Testis (tissue), 3 donors: ENCODE measurements around the gene NFIA. TPM values are rescaled to one million over a fixed set of nuclear protein-coding genes. Genes with fewer than 3 reads are reported as not detected.
"Not testable (repeated sequence)": the region's sequence is repeated elsewhere in the genome, so short reads cannot be mapped to it uniquely, and the experiment has no call there.

Experiments
- DNase-seq: peaks from one replicate; pipeline ENCODE4 v3.0.0-alpha.2; 2019
- H3K27ac ChIP-seq, 2 donors: fragments of 200-600 bp; sonication (generic); one replicate each; pipeline ENCODE4 v1.5.1; 2019
- H3K27me3 ChIP-seq: fragments of 200-600 bp; sonication (generic); one replicate; pipeline ENCODE4 v1.5.1; 2019
- H3K36me3 ChIP-seq: fragments of 200-600 bp; sonication (generic); one replicate; pipeline ENCODE4 v1.5.1; 2017; ENCODE audit warnings: low read depth; ENCODE audit errors: missing control alignments
- H3K4me1 ChIP-seq: fragments of 200-600 bp; sonication (generic); one replicate; pipeline ENCODE4 v1.5.1; 2019
- H3K4me3 ChIP-seq, 2 donors: fragments of 200-600 bp; sonication (generic); one replicate each; pipeline ENCODE4 v1.5.1; 2017 to 2019
- H3K9me3 ChIP-seq: fragments of 200-600 bp; sonication (generic); one replicate; pipeline ENCODE4 v1.5.1; 2017
- CTCF ChIP-seq, 3 experiments: fragments of 450-650 bp in 2 of 3; fragments of 200-600 bp in 1 of 3; sonication (generic) in 1 of 3; IDR thresholded peaks; one replicate each; pipeline ENCODE4 v1.5.1; 2016 to 2019; ENCODE audit warnings: antibody characterized with exemption in 3 of 3, mild to moderate bottlenecking in 2 of 3, moderate library complexity in 1 of 3
- POLR2A ChIP-seq: fragments of 450-650 bp; IDR thresholded peaks from one replicate; pipeline ENCODE4 v1.6.1; 2017; ENCODE audit warnings: antibody characterized with exemption, mild to moderate bottlenecking, moderate library complexity
- WGBS, 2 donors: methylation state at CpG; one replicate each; pipeline ENCODE4 v1.1.5; 2018; 5-methylcytosine and 5-hydroxymethylcytosine counted together
- intact Hi-C: fragments of 100-400 bp; cut with DNase I; formaldehyde crosslinking; loops from one replicate; pipeline ENCODE4 v1.15.1; 2023; ENCODE audit warnings: low total_unique reads
- polyA plus RNA-seq: library from polyadenylated mRNA; stranded (reverse); fragments of 350-450 nt; fragmentation: Illumina TruSeq; extraction: RNeasy Lipid Tissue Mini Kit (QIAGEN cat#74804); gene quantifications from one replicate; pipeline ENCODE4 v1.2.3, GENCODE V29; 2014; ENCODE audit warnings: low read depth, low replicate concordance; ENCODE audit not compliant: insufficient read depth
- total RNA-seq, 2 donors: library from RNA; depleted of rRNA; stranded (reverse); fragments of >200 nt; gene quantifications; one replicate each; pipeline ENCODE4 v1.2.3, GENCODE V29; 2016

The NFIA gene
- total and polyA plus RNA-seq, 3 donors from 2014 or later, result 11.6 to 78.9 (median 53.5) TPM

DNA sequence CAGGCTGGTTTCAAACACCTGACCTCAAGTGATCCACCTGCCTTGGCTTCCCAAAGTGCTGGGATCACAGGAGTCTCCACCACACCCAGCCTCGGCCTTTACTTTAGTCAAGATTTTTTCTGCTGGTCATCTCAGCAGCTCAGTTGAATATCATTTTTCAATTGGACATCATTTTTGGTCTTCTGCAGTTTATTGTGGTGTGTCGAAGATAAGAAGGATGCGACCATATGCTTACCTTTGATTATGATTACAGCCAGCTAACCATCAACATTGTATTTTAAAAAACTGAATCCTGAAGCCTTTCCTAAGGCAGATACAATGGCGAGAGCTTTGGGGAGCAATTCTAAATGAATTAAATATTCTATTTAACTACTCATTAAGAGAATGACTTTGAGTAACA is 12.3 kb upstream of the NFIA start:
- TF ChIP-seq CTCF (IDR thresholded peaks at IDR 0.05), result no peak
- no peak for TF ChIP-seq POLR2A
- 89 to 97% methylated on average over 4 of the region's 4 CpGs for WGBS, 2 donors

DNA sequence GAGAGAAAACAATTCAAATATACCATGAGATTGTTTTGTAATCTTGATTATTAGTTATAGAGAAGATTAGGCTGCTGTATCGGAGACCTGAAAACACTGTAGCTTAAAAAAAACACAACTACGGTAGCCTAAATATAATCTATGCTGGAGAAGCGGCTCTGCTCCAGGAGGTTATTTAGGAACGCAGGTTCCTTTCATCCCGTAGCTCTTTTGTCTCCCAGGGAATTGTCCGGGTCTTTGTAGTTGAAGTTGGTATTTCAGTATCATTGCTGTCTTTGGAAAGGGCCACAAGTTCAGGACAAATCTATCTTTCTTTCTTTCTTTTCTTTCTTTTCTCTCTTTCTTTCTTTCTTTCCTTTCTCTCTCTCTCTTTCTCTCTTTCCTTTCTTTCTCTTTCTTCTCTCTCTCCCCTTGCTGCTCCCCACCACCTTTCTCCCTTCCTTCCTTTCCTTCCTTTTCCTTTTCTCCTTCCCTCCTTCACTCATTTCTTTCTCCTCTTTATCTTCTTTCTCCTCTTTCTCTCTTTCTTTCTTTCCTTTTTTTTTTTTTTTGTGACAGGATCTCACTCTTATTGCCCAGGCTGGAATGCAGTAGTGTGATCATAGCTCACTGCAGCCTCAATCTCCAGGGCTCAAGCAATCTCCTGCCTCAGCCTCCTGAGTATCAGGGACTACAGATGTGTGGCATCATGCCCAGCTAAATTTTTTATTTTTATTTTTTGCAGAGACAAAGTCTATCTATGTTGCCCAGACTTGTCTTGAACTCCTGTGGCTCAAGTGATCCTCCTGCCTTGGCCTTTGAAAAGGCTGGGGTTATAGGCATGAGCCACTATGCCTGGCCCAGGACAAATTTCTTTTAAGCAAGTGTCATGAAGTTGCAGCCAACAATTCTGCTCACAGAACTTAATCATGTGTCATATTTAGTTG is 10.9 kb upstream of the NFIA start:
- no peak overlapping the region for H3K4me3 ChIP-seq
- no peak overlapping the region for H3K27ac ChIP-seq
- H3K9me3 ChIP-seq, result no peaks in the 10 kb centered on the region
- DNase-seq, result no peak
- no peak for TF ChIP-seq POLR2A
- no peaks in the 10 kb centered on the region for H3K36me3 ChIP-seq
- no peaks in the 10 kb centered on the region for H3K27me3 ChIP-seq
- WGBS, 2 donors, result 87 to 92% methylated on average over 6 of the region's 6 CpGs
- intact Hi-C loops, result no loop called here
- peaks cover 11% of the 10 kb centered on the region for H3K4me1 ChIP-seq

More for the DNA sequence above, 12.3 kb upstream of the NFIA start:
- H3K4me3 ChIP-seq, result no peak overlapping the region
- no peaks in the 10 kb centered on the region for H3K9me3 ChIP-seq
- no peaks in the 10 kb centered on the region for H3K4me1 ChIP-seq
- intact Hi-C loops, result no loop called here
- H3K27me3 ChIP-seq, result no peaks in the 10 kb centered on the region
- no peak for DNase-seq
- H3K27ac ChIP-seq, result no peak overlapping the region
- no peaks in the 10 kb centered on the region for H3K36me3 ChIP-seq

GRCh38 chr1:61073871-61074270 is 8.5 kb upstream of the NFIA start:
- Histone ChIP-seq H3K4me1 (peaks cover 21% of the 10 kb centered on the region), H3K27ac (no peak overlapping the region), H3K9me3 (no peaks in the 10 kb centered on the region), H3K36me3 (no peaks in the 10 kb centered on the region), H3K4me3 (no peak overlapping the region), H3K27me3 (no peaks in the 10 kb centered on the region)
- no peak for TF ChIP-seq POLR2A
- TF ChIP-seq CTCF (IDR thresholded peaks at IDR 0.05), result no peak
- 93 to 96% methylated on average over 5 of the region's 5 CpGs for WGBS, 2 donors
- intact Hi-C loops, result no loop called here
- no peak for DNase-seq

GRCh38 chr1:61075833-61076232 is 6.5 kb upstream of the NFIA start:
- H3K4me1 ChIP-seq, result peaks cover 38% of the 10 kb centered on the region
- H3K27ac ChIP-seq, result peak overlapping the region; percentile 60 to 67
- intact Hi-C loops, H3K27me3 ChIP-seq, DNase-seq, H3K36me3 ChIP-seq, H3K9me3 ChIP-seq: not testable (repeated sequence)
- WGBS, 2 donors, result 48 to 52% methylated on average over 16 of the region's 16 CpGs
- peak overlapping the region in 1 of 2 donors; percentile 51 for H3K4me3 ChIP-seq

GRCh38 chr1:61076728-61077675 is 5.4 kb upstream of the NFIA start:
- TF ChIP-seq POLR2A (no peak), CTCF (IDR thresholded peaks at IDR 0.05) (no peak)
- Histone ChIP-seq H3K27ac (peak overlapping the region; percentile 60 to 67), H3K36me3 (no peaks in the 10 kb centered on the region), H3K27me3 (no peaks in the 10 kb centered on the region), H3K4me3 (peak overlapping the region; percentile 51 to 76), H3K4me1 (peaks cover 44% of the 10 kb centered on the region), H3K9me3 (no peaks in the 10 kb centered on the region)
- peak; percentile 91 for DNase-seq
- intact Hi-C loops, result no loop called here
- WGBS, 2 donors, result 0% methylated on average over 48 to 49 of the region's 49 CpGs
